AG04449 (cell line): ENCODE measurements around the gene PHLDA3.

ENCODE experiments used
- CTCF ChIA-PET: fragments of 350-600 bp; formaldehyde crosslinking; extraction: SDS; loops from one replicate; lab custom pipeline; 2021; ENCODE audit warnings: antibody characterized with exemption; lab: Yijun Ruan, JAX
- POLR2A ChIA-PET: fragments of 400-600, 350-600 bp; formaldehyde crosslinking; extraction: SDS; loops from one replicate; lab custom pipeline; 2020; ENCODE audit warnings: antibody characterized with exemption, inconsistent platforms; lab: Yijun Ruan, JAX
- DNase-seq: peaks from one replicate; pipeline ENCODE4 v3.0.0-alpha.2; 2010; ENCODE audit warnings: low read depth, low spot score
- H3K4me3 ChIP-seq: 2 replicates; pipeline ENCODE4 v1.5.1; 2011; ENCODE audit warnings: low read depth, mild to moderate bottlenecking, control low read depth, low read length
- TF ChIP-seq, protein P1 (sequence below): IDR thresholded peaks from one replicate; pipeline ENCODE4 v1.5.1; 2011; ENCODE audit warnings: mild to moderate bottlenecking, moderate library complexity, low read length, control low read depth, inconsistent platforms; ENCODE audit not compliant: insufficient read depth; ENCODE audit errors: missing control alignments

PHLDA3 gene

DNA sequence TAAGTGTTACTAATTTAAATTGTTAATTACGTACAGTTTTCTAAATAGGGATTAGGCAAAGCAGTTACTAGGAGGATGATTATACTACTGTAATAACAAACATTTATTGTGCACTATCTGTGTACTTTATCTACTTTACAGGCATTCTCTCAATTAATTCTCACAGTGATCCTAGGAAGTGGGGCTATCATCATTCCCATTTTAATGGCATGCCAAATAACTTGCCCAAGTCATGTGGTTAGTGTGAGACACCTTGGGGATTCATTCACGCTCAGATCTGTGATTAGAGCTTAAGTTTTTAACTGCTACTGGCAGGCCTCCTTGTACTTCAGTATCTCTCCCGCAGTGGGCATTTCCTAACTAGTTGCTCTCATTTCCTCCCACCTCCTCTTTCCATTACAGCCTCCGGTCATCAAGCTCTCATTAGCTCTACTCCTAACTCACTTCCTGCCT, 11.5 kb downstream of the PHLDA3 start:
- no peak for DNase-seq
- TF ChIP-seq, protein P1, sequence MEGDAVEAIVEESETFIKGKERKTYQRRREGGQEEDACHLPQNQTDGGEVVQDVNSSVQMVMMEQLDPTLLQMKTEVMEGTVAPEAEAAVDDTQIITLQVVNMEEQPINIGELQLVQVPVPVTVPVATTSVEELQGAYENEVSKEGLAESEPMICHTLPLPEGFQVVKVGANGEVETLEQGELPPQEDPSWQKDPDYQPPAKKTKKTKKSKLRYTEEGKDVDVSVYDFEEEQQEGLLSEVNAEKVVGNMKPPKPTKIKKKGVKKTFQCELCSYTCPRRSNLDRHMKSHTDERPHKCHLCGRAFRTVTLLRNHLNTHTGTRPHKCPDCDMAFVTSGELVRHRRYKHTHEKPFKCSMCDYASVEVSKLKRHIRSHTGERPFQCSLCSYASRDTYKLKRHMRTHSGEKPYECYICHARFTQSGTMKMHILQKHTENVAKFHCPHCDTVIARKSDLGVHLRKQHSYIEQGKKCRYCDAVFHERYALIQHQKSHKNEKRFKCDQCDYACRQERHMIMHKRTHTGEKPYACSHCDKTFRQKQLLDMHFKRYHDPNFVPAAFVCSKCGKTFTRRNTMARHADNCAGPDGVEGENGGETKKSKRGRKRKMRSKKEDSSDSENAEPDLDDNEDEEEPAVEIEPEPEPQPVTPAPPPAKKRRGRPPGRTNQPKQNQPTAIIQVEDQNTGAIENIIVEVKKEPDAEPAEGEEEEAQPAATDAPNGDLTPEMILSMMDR: no peak
- H3K4me3 ChIP-seq: no peak overlapping the region
- ChIA-PET POLR2A (interaction anchor here (0.7 to 0.9 kb wide), 2 partner anchors 9 to 11 kb away, joined by 3 to 5 read pairs; no protein-coding TSS in a partner anchor), CTCF (interaction anchor here (0.9 to 6.9 kb wide), 7 partner anchors 9 to 72 kb away, joined by 3 to 67 read pairs (median 5); no protein-coding TSS in a partner anchor)

DNA sequence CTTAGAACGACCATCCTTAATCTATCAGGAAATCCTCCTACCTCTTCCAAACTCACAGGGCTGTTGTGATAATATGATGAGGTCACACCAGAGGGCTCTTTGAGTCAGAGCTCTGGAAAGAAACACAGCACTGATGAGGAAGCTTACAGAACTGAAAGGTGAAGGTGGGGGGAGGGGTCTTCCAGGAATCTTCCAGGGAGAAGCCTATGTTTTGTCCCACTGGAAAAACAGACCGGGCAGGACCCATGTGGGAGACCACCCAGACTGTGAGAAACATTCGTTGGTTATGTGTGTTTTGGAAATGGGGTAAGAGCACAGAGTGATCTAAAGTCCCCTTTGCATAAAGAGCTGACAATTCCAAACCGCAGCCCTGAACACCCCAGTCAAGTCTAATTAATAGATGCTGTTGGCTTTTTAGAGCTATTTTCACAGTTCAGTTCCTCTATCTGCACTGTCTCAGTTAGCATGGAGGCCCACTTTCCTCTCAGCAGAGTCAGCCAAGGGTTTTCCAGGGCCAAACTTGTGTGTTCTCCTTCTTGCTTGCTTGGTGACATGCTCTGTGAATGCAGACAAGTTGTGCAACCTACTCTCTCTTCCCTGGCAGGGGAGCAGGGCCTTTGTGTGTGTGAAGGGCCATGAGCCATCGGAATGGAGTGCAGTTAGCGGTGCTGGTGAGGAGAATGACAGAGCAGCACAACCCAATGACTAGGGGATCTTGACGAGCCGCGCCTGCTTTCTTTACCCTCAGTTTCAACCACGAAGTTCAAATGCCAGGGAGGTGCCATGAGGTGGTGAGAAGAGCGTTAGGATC, 12.3 kb downstream of the PHLDA3 start:
- peak; percentile 96 for DNase-seq
- ChIA-PET CTCF (interaction anchor here (0.6 to 6.9 kb wide), 9 partner anchors 9 to 71 kb away, joined by 3 to 67 read pairs (median 5); no protein-coding TSS in a partner anchor), POLR2A (interaction anchor here (0.7 to 1.3 kb wide), 2 partner anchors 9 to 12 kb away, joined by 5 to 12 read pairs; partner anchors contain the start of gene PHLDA3)
- no peak overlapping the region for H3K4me3 ChIP-seq
- TF ChIP-seq, protein P1: no peak

DNA sequence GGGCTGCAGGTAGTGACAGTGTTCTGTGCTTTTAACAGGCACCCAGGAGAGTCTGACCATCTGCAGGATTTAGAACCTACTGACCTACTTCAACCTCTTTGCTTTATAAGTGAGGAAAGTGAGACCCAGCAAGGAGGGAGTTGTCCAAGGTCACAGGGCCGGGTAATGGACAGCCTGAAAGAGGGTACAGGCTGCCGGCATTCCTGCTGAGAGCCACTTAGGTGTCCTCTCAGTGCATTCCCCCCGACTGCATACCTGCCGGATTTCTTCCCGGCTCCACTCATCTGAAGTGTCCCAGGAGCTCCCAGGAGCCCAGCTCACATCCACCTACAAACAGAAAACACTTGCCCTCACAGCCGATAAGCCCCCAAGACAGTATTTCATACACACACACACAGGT, 13.9 kb downstream of the PHLDA3 start:
- H3K4me3 ChIP-seq: no peak overlapping the region
- ChIA-PET CTCF (interaction anchor here (1.4 to 4.4 kb wide), 3 partner anchors 10 to 57 kb away, joined by 6 to 27 read pairs (median 14); no protein-coding TSS in a partner anchor), POLR2A (no interaction called here)
- no peak for DNase-seq
- TF ChIP-seq, protein P1: no peak

DNA sequence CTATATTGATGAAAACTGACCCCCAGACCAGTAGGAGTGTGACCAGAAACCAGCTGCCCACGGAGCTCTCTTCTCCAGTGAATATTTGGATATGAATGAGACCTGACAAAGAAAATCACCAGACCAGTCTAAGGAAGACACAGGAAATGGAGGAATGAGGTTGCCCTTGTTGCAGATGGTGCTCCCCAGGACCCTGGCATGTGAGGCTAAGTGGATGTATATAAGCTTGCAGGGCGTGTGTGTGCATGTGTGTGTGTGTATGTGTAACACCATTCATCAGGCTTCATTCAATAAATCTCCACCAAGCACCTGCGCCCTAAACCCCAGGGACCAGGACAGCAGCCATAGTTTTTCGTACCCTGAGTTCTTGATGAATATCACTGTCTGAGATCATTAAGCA, 14.4 kb downstream of the PHLDA3 start:
- POLR2A ChIA-PET: interaction anchor here (1.3 kb wide), 1 partner anchor 15 kb away, joined by 3 read pairs; the partner anchor contains the start of gene PHLDA3
- no peak overlapping the region for H3K4me3 ChIP-seq
- TF ChIP-seq, protein P1: no peak
- no peak for DNase-seq
- CTCF ChIA-PET: interaction anchor here (1.4 to 4.4 kb wide), 3 partner anchors 9 to 58 kb away, joined by 6 to 27 read pairs (median 14); no protein-coding TSS in a partner anchor

DNA sequence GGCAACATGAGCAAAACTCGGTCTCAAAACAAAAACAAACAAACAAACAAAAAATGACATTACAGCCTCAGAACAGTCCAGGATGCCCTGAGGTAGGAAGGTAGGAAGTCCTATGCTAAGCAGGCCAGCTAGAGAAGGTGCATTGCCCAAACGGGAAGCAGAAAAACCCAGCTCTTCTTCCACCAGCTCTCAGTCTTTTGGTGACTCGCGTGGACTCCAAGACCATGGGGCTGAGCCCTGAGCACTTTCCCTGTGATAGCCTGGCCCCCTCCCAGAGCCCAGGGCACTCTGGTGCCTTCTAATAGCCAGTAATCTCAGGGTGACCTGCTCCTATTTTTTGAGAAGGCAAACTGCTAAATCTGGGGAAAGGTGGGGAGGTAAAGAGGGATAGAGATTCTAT, 16.1 kb downstream of the PHLDA3 start:
- POLR2A ChIA-PET: interaction anchor here (1.3 to 1.8 kb wide), 2 partner anchors 9 to 16 kb away, joined by 4 to 9 read pairs; partner anchors contain the start of gene PHLDA3
- CTCF ChIA-PET: interaction anchor here (0.7 to 11.2 kb wide), 5 partner anchors 9 to 62 kb away, joined by 3 to 305 read pairs (median 6); no protein-coding TSS in a partner anchor
- H3K4me3 ChIP-seq: no peak overlapping the region
- DNase-seq: no peak
- TF ChIP-seq, protein P1: no peak
